ENCODE measurements around the gene TSPAN13.

DNA sequence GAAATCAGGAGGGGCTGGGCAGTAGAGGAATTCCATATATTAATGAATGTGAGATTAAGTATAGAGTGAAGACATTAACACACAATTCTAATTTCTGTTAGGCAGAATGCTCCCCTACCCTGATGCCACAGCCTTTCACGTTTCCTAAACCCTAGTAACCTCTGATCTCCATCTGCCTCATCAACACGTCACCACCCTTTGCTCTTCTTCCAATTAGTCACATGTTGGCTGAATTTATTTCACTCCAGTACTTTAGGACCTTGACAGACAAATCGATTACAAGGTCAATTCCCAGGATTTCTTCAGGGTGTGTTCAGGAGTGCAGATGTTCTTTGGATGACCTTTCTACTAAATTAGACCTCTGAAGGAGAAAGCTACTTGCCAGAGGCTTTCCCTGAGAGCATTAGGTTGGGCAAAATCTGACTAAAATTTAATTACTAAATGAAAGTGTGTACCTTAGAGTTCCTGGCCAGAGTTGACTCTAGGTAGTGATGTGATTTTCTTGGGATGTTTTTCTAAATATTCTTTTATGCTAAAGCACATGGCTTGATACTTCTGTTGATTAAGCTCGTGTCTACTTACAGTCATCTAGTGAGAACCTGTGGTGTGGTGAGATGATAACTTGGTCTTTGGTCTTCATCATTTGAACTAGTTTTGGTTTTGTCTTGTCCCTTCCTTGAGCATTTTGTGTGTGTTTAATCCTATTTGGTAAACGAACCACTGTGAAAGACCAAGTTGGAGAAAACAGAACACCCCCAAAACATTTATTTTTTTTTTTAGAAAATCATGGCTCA, 38.5 kb downstream of the TSPAN13 start:
- TF ChIP-seq, protein P1, sequence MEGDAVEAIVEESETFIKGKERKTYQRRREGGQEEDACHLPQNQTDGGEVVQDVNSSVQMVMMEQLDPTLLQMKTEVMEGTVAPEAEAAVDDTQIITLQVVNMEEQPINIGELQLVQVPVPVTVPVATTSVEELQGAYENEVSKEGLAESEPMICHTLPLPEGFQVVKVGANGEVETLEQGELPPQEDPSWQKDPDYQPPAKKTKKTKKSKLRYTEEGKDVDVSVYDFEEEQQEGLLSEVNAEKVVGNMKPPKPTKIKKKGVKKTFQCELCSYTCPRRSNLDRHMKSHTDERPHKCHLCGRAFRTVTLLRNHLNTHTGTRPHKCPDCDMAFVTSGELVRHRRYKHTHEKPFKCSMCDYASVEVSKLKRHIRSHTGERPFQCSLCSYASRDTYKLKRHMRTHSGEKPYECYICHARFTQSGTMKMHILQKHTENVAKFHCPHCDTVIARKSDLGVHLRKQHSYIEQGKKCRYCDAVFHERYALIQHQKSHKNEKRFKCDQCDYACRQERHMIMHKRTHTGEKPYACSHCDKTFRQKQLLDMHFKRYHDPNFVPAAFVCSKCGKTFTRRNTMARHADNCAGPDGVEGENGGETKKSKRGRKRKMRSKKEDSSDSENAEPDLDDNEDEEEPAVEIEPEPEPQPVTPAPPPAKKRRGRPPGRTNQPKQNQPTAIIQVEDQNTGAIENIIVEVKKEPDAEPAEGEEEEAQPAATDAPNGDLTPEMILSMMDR (optimal IDR thresholded peaks at IDR 0.05 in 1 of 3, IDR thresholded peaks at IDR 0.05 in 1 of 3, conservative IDR thresholded peaks at IDR 0.05 in 1 of 3; ENCODE audit: extremely low read depth in 1 of 3, insufficient read depth in 2 of 3, low read length in 3 of 3) = no peak
- no peak for TF ChIP-seq EZH2 (IDR thresholded peaks at IDR 0.05; ENCODE audit: low read length)
